GM23338 (cell line): ENCODE results near the gene SCN4A. TPM values are rescaled to one million over a fixed set of nuclear protein-coding genes. Genes with fewer than 3 reads are reported as not detected.

Source experiments
- ATAC-seq: fragments of 200-7000 bp; cut with Tn5 transposase; 3 replicates; pipeline ENCODE4 v1.9.1; 2020
- DNase-seq: peaks from one replicate; pipeline ENCODE4 v3.0.0-alpha.2; 2015; ENCODE audit warnings: low spot score
- H2AFZ ChIP-seq: fragments of 200-600 bp; sonication (generic); 2 replicates; pipeline ENCODE4 v1.8.0; 2016; ENCODE audit warnings: antibody characterized with exemption, mild to moderate bottlenecking, moderate library complexity
- H3F3A ChIP-seq: fragments of 200-600 bp; sonication (generic); replicated peaks from 2 replicates; pipeline ENCODE4 v1.8.0; 2017; ENCODE audit warnings: antibody characterized with exemption, mixed run types, low read depth
- H3K27ac ChIP-seq: fragments of 200-600 bp; sonication (generic); 2 replicates; pipeline ENCODE4 v1.6.1; 2016; ENCODE audit warnings: low read depth
- H3K27me3 ChIP-seq: fragments of 200-600 bp; sonication (generic); 2 replicates; pipeline ENCODE4 v1.8.0; 2016; ENCODE audit warnings: mild to moderate bottlenecking, mixed run types, moderate library complexity; ENCODE audit not compliant: insufficient read depth
- H3K36me3 ChIP-seq: fragments of 200-600 bp; sonication (generic); 2 replicates; pipeline ENCODE4 v1.8.0; 2016; ENCODE audit warnings: mild to moderate bottlenecking; ENCODE audit not compliant: insufficient read depth
- H3K4me1 ChIP-seq: fragments of 200-600 bp; sonication (generic); 2 replicates; pipeline ENCODE4 v1.8.0; 2016; ENCODE audit warnings: mild to moderate bottlenecking, moderate library complexity; ENCODE audit not compliant: insufficient read depth
- H3K4me2 ChIP-seq: fragments of 200-600 bp; sonication (generic); 2 replicates; pipeline ENCODE4 v1.7.1; 2017; ENCODE audit warnings: mixed run types
- H3K4me3 ChIP-seq: fragments of 200-600 bp; sonication (generic); 2 replicates; pipeline ENCODE4 v1.6.1; 2016; ENCODE audit warnings: mixed run types
- H3K79me2 ChIP-seq: fragments of 200-600 bp; sonication (generic); replicated peaks from 2 replicates; pipeline ENCODE4 v1.8.0; 2017; ENCODE audit warnings: mild to moderate bottlenecking; ENCODE audit not compliant: insufficient read depth
- H3K9me2 ChIP-seq: fragments of 200-600 bp; sonication (generic); 2 replicates; pipeline ENCODE4 v1.8.0; 2017; ENCODE audit not compliant: insufficient read depth
- H4K20me1 ChIP-seq: fragments of 200-600 bp; sonication (generic); replicated peaks from 2 replicates; pipeline ENCODE4 v1.8.0; 2017; ENCODE audit warnings: mild to moderate bottlenecking; ENCODE audit not compliant: insufficient read depth
- H3K27ac Mint-ChIP-seq: 2 replicates; pipeline ENCODE4 v1.8.0; 2020; ENCODE audit warnings: inconsistent platforms, mild to moderate bottlenecking, moderate library complexity, mixed read lengths
- H3K27me3 Mint-ChIP-seq: 3 replicates; pipeline ENCODE4 v1.8.0; 2022; ENCODE audit warnings: low read depth, mild to moderate bottlenecking, moderate library complexity, mixed read lengths, inconsistent platforms; ENCODE audit not compliant: insufficient read depth, poor library complexity
- H3K36me3 Mint-ChIP-seq: 3 replicates; pipeline ENCODE4 v1.8.0; 2021; ENCODE audit warnings: low read depth, mild to moderate bottlenecking, inconsistent platforms, moderate library complexity, mixed read lengths
- H3K4me1 Mint-ChIP-seq: 3 replicates; pipeline ENCODE4 v1.8.0; 2020; ENCODE audit warnings: mild to moderate bottlenecking, inconsistent platforms, mixed read lengths
- H3K4me3 Mint-ChIP-seq: 3 replicates; pipeline ENCODE4 v1.8.0; 2021; ENCODE audit warnings: moderate library complexity, mild to moderate bottlenecking, inconsistent platforms, mixed read lengths
- H3K9me3 Mint-ChIP-seq: 3 replicates; pipeline ENCODE4 v1.8.0; 2020; ENCODE audit warnings: moderate library complexity, mild to moderate bottlenecking, inconsistent platforms, mixed read lengths
- CREB1 ChIP-seq: fragments of 250-450 bp; sonication (Bioruptor Pico); IDR thresholded peaks from 2 replicates; pipeline ENCODE4 v1.5.0; 2020; ENCODE audit warnings: low read depth, mild to moderate bottlenecking, moderate library complexity
- EZH2 ChIP-seq: fragments of 200-600 bp; sonication (generic); IDR thresholded peaks from one replicate; pipeline ENCODE4 v1.8.0; 2017; ENCODE audit warnings: antibody characterized with exemption, mild to moderate bottlenecking, low read depth; ENCODE audit not compliant: unreplicated experiment
- EZH2phosphoT487 ChIP-seq: fragments of 200-600 bp; sonication (generic); IDR thresholded peaks from one replicate; pipeline ENCODE4 v1.8.1; 2018; ENCODE audit warnings: antibody characterized with exemption; ENCODE audit not compliant: unreplicated experiment
- JUNB ChIP-seq: IDR thresholded peaks from one replicate; pipeline ENCODE4 v1.6.1; 2016; ENCODE audit warnings: antibody characterized with exemption; ENCODE audit not compliant: unreplicated experiment
- NANOG ChIP-seq: IDR thresholded peaks from 2 replicates; pipeline ENCODE4 v1.6.1; 2016; ENCODE audit warnings: antibody characterized with exemption, borderline replicate concordance
- POLR2AphosphoS5 ChIP-seq: IDR thresholded peaks from 2 replicates; pipeline ENCODE4 v1.6.1; 2016; ENCODE audit warnings: antibody characterized with exemption, low read depth
- REST ChIP-seq: IDR thresholded peaks from one replicate; pipeline ENCODE4 v1.6.1; 2018; ENCODE audit warnings: antibody characterized with exemption; ENCODE audit not compliant: unreplicated experiment
- STAT1 ChIP-seq: IDR thresholded peaks from one replicate; pipeline ENCODE4 v1.6.1; 2016; ENCODE audit warnings: antibody characterized with exemption; ENCODE audit not compliant: unreplicated experiment
- ZNF114 ChIP-seq: fragments of 250-450 bp; sonication (Bioruptor Pico); IDR thresholded peaks from 2 replicates; pipeline ENCODE4 v1.5.0; 2020; ENCODE audit warnings: mild to moderate bottlenecking, moderate library complexity
- ZNF331 ChIP-seq: fragments of 250-450 bp; sonication (Bioruptor Pico); IDR thresholded peaks from 2 replicates; pipeline ENCODE4 v1.5.0; 2020; ENCODE audit warnings: low read depth, mild to moderate bottlenecking, moderate library complexity
- ZNF462 ChIP-seq: fragments of 250-450 bp; sonication (Bioruptor Pico); IDR thresholded peaks from 2 replicates; pipeline ENCODE4 v1.5.0; 2020; ENCODE audit warnings: mild to moderate bottlenecking, moderate library complexity
- polyA plus RNA-seq: library from polyadenylated mRNA; unstranded; fragments of >200 nt; fragmentation: Nextera tagmentation; extraction: Ambion mirVana; gene quantifications from 2 replicates; pipeline ENCODE4 v1.2.1, GENCODE V29; 2016
- total RNA-seq: library from RNA; depleted of rRNA; stranded (reverse); fragments of >200 nt; shearing (Covaris generic); gene quantifications from 2 replicates; pipeline ENCODE4 v1.2.3, GENCODE V29; 2014
- TF ChIP-seq, protein P1 (sequence below): IDR thresholded peaks from 2 replicates; pipeline ENCODE4 v1.6.1; 2016; ENCODE audit warnings: antibody characterized with exemption
- TF ChIP-seq, protein P2 (sequence below), 2 experiments: fragments of 200-600 bp in 1 of 2; sonication (generic) in 1 of 2; conservative IDR thresholded peaks; 2 replicates each; pipeline versions ENCODE4 v1.5.1 to v1.6.1; 2016 to 2017; ENCODE audit warnings: antibody characterized with exemption in 2 of 2, low read depth in 2 of 2, mild to moderate bottlenecking in 2 of 2, moderate library complexity in 1 of 2

Gene SCN4A
- total and polyA plus RNA-seq, 2 experiments from 2014 or later = 2.3 to 7.9 TPM

GRCh38 chr17:63983320-63983719 lies 10.6 kb upstream of the SCN4A start:
- H3K27ac ChIP-seq = no peak overlapping the region
- H3K9me2 ChIP-seq = no peaks in the 10 kb centered on the region
- no peaks in the 10 kb centered on the region for H4K20me1 ChIP-seq
- Mint-ChIP-seq H3K4me3 (no peak overlapping the region), H3K9me3 (peaks cover 20% of the 10 kb centered on the region), H3K27me3 (peaks cover 3% of the 10 kb centered on the region), H3K4me1 (peaks cover 5% of the 10 kb centered on the region; the same call in 2 of the 3 replicates), H3K27ac (no peak overlapping the region), H3K36me3 (peaks cover 11% of the 10 kb centered on the region; the same call in 1 of the 3 replicates)
- H3F3A ChIP-seq = no peaks in the 10 kb centered on the region
- H3K4me3 ChIP-seq = no peak overlapping the region
- DNase-seq (no peak), ATAC-seq (no peak)
- no peaks in the 10 kb centered on the region for H3K4me1 ChIP-seq
- no peak overlapping the region for H3K4me2 ChIP-seq
- no peaks in the 10 kb centered on the region for H3K79me2 ChIP-seq
- no peak overlapping the region for H2AFZ ChIP-seq
- no peak for TF ChIP-seq JUNB
- TF ChIP-seq, protein P1, sequence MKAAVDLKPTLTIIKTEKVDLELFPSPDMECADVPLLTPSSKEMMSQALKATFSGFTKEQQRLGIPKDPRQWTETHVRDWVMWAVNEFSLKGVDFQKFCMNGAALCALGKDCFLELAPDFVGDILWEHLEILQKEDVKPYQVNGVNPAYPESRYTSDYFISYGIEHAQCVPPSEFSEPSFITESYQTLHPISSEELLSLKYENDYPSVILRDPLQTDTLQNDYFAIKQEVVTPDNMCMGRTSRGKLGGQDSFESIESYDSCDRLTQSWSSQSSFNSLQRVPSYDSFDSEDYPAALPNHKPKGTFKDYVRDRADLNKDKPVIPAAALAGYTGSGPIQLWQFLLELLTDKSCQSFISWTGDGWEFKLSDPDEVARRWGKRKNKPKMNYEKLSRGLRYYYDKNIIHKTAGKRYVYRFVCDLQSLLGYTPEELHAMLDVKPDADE = no peak
- TF ChIP-seq ZNF331 = no peak
- TF ChIP-seq, protein P2, sequence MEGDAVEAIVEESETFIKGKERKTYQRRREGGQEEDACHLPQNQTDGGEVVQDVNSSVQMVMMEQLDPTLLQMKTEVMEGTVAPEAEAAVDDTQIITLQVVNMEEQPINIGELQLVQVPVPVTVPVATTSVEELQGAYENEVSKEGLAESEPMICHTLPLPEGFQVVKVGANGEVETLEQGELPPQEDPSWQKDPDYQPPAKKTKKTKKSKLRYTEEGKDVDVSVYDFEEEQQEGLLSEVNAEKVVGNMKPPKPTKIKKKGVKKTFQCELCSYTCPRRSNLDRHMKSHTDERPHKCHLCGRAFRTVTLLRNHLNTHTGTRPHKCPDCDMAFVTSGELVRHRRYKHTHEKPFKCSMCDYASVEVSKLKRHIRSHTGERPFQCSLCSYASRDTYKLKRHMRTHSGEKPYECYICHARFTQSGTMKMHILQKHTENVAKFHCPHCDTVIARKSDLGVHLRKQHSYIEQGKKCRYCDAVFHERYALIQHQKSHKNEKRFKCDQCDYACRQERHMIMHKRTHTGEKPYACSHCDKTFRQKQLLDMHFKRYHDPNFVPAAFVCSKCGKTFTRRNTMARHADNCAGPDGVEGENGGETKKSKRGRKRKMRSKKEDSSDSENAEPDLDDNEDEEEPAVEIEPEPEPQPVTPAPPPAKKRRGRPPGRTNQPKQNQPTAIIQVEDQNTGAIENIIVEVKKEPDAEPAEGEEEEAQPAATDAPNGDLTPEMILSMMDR (conservative IDR thresholded peaks at IDR 0.05; ENCODE audit: low read depth in 2 of 2) = no peak
- TF ChIP-seq ZNF462 (CRISPR knock-in tag) = no peak
- TF ChIP-seq EZH2phosphoT487 = no peak
- TF ChIP-seq CREB1 = no peak
- no peak for TF ChIP-seq POLR2AphosphoS5
- no peak for TF ChIP-seq NANOG
- no peak for TF ChIP-seq STAT1
- TF ChIP-seq ZNF114 (CRISPR knock-in tag) = no peak
- no peak for TF ChIP-seq REST
- TF ChIP-seq EZH2 = no peak
- H3K36me3 ChIP-seq = no peaks in the 10 kb centered on the region
- no peaks in the 10 kb centered on the region for H3K27me3 ChIP-seq
